ENCODE results near the gene SLC51B.
"Not testable (repeated sequence)": the region's sequence is repeated elsewhere in the genome, so short reads cannot be mapped to it uniquely, and the experiment has no call there.

The SLC51B gene

DNA sequence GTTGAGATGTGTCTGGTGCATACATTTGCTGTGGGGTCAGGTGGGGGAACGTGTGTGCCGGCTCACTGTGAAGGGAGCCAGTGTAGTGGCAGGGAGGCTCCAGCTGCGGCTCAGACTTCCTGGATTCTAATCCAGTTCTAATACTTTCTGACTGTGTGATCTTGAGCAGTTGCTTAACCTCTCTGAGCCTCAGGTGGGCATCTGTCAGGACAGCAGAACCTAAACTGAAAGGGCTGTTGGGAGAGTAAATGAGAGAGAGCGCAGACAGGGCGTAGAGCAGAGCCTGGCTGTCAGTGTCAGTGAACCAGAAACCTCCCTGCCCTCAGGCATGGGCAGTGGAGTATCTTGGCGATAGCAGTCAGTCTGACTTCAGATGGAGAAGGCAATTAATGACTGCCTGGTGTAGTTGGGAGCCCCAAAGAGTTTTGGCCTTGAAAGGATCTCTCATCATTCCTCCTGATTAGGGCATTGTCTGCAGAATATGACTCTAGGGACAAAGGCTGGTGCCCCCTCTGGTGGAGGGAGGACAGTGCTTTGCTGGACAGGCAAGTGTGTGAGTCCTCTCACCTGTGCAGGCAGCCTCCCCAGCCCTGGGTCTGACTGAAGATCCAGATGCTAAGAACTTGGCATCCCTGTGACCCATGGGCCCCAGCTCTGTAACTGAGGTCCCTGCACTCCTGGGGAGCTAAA, 40.9 kb downstream of the SLC51B start:
- FAIRE-seq = no peak

GRCh38 chr15:65086680-65087111, 41.5 kb downstream of the SLC51B start:
- FAIRE-seq = no peak

DNA sequence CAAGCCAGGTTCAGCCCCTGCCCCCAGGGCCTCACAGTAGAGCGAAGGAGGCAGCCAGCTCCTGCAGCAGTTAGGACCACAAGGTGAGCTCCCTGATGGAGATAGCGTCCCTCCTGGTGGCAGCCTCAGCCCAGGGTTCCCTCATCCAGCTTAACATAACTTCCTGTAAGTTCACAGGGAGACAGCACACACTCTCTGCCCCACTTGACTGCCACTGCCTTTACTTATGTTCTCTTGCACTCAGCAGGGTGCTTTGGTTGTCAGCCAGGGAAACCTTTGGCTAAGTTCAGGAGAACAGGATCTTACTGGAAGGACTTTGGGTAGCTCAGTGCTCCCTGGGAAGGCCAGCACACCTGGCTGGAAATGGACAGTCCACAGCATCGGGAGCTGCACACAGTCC, 42.2 kb downstream of the SLC51B start:
- FAIRE-seq = no peak

GRCh38 chr15:65087873-65088642, 42.9 kb downstream of the SLC51B start:
- FAIRE-seq = no peak

DNA sequence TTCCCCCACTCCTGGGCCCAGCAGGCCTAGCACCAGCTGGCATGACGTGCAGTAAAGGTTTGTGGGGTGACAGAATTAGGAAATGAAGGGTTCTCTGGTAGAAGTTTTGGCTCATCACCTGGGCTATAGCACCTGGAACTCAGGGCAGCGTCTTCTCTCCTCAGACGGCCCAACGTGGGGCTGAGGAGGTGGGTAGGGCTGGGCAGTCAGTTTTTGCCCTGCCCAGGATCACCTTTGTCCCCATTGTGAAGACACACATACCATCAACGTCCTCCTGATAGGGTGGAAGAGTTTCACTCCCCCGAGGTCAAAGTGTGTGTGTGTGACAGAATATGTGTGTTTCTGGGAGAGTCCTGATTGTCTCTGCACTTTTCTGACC, 43.4 kb downstream of the SLC51B start:
- FAIRE-seq = no peak

DNA sequence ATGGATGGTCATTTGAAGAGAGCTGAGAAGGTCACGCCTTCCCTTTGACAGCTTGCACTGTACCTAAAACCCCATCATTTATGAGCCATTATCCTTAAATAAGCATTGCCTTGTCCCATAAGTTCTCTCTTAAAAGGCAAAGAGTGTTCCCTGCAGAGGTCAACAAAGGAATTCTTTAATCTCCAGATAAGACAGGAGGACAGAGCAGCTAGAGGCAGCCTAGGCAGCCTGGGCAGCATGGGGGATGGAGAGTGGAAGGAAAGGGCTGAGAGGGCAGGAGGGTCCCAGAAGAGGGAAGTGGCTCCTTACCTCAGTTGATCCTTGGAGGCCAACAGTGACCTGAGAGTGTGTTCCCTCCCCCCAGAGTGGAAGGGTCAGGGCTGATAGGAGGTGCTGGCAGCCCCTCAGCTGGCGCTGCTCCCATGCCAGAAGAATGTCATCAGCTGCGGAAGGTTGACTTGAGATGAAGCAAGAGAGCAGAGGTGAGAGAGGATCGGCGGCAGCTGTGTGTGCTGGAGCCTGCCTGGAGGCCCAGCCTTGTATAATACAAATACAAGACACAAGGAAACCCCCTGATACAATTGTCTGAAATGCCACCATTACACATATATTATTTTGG, 44.1 kb downstream of the SLC51B start:
- FAIRE-seq = no peak

- no peak for FAIRE-seq
These were observed 47.0 kb downstream of the SLC51B start for GRCh38 chr15:65091946-65092770.

GRCh38 chr15:65092911-65093792, 48.0 kb downstream of the SLC51B start:
- FAIRE-seq = no peak

- not testable (repeated sequence) for FAIRE-seq
These were observed 48.6 kb downstream of the SLC51B start for GRCh38 chr15:65093793-65094170.

DNA sequence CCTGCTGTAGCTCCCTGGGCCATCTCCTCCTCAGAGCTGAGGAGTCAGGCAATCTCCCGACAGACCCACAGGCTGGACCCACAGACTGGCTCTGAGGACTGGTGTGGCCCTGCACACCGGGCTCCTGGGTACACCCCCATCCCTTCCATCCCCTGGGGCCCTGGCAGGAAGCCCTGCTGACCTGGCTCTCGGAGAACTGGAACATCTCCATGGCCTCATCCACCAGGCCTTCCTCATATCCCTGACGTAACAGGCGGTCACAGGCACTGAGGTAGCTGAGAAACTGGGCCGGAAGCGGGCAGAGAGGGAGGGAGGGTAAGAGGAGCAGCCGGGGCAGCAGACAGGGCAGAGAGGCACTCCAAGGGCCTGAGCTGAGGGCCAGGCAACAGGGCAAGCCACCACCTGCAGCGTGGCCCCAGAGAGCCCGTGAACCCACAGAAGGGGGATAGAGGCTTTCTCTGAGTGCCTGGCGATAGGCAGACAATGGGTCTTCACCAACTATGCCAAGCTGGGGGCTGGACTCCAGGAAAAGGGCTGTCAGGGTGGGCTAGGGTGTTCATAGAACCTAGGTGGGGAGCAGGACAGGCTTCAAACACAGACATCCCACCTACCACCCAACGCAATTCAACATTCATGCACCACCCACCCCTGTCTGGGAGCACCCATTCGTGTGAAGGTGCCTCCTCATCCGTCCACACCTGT, 49.3 kb downstream of the SLC51B start:
- FAIRE-seq = no peak

- FAIRE-seq = no peak
These were observed 50.0 kb downstream of the SLC51B start for GRCh38 chr15:65095011-65095746.

GRCh38 chr15:65095747-65096104, 50.5 kb downstream of the SLC51B start:
- FAIRE-seq = no peak

GRCh38 chr15:65096481-65097385, 51.5 kb downstream of the SLC51B start:
- FAIRE-seq = no peak

GRCh38 chr15:65097651-65098263, 52.6 kb downstream of the SLC51B start:
- FAIRE-seq = no peak

DNA sequence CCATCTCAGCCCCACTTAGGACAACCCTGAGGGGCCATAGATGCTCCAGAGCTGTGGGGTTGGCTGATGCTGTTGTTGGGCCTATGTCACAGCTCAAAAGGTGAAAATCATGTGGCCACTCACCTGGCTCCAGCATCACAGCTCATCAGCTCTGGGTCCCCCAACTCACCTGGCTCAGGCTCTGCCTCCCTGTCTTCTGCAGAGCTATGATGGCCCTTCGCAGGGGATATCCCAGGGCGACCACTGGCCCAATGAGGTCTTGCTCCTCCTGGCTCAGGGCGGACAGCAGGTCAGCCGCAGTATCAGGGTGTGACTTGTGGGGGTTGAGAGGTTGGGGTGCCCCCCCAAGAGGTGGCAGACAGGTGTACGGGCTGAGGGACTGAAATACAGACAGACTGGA, 54.1 kb downstream of the SLC51B start:
- no peak for FAIRE-seq

DNA sequence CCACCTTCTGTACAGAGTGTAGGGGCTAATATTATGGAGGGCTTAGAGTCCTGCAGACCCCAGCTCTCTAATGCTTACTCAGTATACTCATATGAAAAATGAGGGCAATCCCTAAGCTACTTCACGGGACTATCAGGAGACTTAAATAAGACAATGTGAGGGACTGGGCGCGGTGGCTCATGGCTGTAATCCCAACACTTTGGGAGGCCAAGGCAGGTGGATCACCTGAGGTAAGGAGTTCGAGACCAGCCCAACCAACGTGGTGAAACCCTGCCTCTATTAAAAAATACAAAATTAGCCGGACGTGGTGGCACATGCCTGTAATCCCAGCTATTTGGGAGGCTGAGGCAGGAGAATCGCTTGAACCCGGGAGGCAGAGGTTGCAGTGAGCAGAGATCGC, 54.6 kb downstream of the SLC51B start:
- FAIRE-seq = not testable (repeated sequence)

DNA sequence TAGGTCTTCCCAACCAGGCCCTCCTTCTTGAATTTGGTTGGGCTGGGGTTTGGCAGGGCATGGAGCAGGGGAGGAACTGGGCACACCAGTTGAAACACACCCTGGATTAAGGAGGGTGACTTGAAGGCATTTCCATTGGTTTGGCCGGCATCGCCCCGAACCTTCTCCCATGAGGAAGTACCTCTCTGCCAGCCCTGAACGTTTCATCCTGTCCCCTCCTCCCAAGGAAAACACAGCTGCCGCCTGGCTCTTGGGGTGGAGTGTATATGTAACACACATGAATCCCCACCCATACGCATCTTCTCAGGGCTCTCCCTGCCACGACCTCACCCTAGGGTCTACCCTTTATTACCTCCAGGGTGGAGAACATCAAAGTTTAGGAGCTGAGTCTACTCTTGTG, 55.3 kb downstream of the SLC51B start:
- FAIRE-seq = no peak

DNA sequence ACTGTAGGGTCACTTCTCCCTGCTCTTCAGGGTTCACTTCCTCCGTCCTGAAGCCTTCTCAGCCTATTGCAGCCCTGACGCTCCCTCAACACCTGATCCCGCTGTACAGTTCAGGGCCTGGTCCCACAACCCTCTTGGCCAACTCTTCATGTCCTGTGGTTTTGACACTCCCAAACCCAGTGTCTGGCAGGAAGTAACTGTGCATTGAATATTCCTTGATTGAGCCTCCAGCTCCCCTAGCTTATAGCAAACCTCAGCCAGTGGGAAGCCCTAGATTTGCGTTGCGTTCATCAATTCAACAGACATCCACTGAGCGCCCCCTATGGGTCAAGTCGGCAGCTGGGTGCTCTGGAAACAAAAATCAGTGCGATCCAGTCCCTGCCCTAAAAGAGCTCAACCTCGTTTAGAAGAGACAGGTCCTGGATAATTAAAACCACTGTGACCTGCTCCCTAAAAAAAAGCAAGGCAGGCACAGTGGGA, 56.3 kb downstream of the SLC51B start:
- no peak for FAIRE-seq
